ENCODE results near the gene PTPRM.

DNA sequence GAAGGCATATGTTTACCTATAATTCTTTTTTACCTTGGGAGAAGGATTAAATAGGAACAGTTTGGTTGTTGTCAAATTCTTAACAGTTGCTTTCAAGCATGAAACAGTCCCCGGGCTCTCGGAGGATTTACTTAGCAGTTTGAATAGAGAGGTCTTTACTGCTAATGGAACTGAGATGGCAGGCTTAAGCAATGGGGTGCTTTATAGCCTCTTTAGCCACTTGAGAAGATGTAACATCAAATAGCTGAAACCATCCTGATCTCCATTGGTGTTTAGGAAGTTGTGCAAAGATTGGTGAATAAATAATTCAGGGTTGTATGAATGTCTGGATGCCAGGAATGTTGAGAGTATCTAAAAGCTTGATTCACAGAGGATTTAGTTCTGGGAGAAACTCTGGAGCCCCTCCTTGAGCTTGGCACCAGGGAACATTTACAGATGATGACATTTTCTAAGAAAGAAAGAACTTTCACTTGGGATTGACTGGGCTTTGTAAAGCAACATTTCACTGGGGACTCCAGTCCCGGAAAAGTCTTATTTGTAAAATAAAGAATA lies 51.9 kb downstream of the PTPRM start:
- no peak for TF ChIP-seq CTCF (IDR thresholded peaks at IDR 0.05; ENCODE audit: low read depth, low read length)
- TF ChIP-seq, protein P1, sequence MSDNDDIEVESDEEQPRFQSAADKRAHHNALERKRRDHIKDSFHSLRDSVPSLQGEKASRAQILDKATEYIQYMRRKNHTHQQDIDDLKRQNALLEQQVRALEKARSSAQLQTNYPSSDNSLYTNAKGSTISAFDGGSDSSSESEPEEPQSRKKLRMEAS (IDR thresholded peaks at IDR 0.05; ENCODE audit: low read depth, low read length) = no peak
- no peak for TF ChIP-seq POLR2A (IDR thresholded peaks at IDR 0.05; ENCODE audit: extremely low read depth, insufficient read length)
- TF ChIP-seq MYC (IDR thresholded peaks at IDR 0.05; ENCODE audit: low read depth, low read length) = no peak
